ENCODE data around the gene NOP53. TPM values are rescaled to one million over a fixed set of nuclear protein-coding genes. Genes with fewer than 3 reads are reported as not detected.

Gene NOP53
- total RNA-seq, 2 experiments from 2014 or later, result 212 to 296 TPM

GRCh38 chr19:47805313-47805712, 60.0 kb downstream of the NOP53 start:
- Histone ChIP-seq H3K9me2 (ENCODE audit: insufficient read depth, low read length) (no peaks in the 10 kb centered on the region), H3K4me3 (ENCODE audit: low read depth, low read length, poor library complexity, severe bottlenecking) (no peak overlapping the region), H3K79me2 (ENCODE audit: insufficient read depth, low read depth, low read length) (no peaks in the 10 kb centered on the region), H3K4me2 (ENCODE audit: low read length) (no peak overlapping the region), H2AFZ (ENCODE audit: low read length) (no peak overlapping the region), H3K36me3 (ENCODE audit: insufficient read depth, low read length) (no peaks in the 10 kb centered on the region), H3K9me3 (ENCODE audit: low read length) (no peaks in the 10 kb centered on the region), H4K20me1 (ENCODE audit: insufficient read depth, low read length) (no peaks in the 10 kb centered on the region), H3K4me1 (ENCODE audit: insufficient read depth, low read length, poor library complexity, severe bottlenecking) (no peaks in the 10 kb centered on the region), H3K27ac (ENCODE audit: low read depth, low read length, poor library complexity, severe bottlenecking) (no peak overlapping the region)
- CTCF ChIA-PET (ENCODE audit: unreplicated experiment), result no interaction called here
- no peak for TF ChIP-seq EZH2phosphoT487 (IDR thresholded peaks at IDR 0.05; ENCODE audit: borderline replicate concordance, low read depth, low read length)
- TF ChIP-seq CTCF (conservative IDR thresholded peaks at IDR 0.05; ENCODE audit: low read length), result no peak
- no TSS peak for BruUV-seq (replicated peaks)
- POLR2A ChIA-PET, result no interaction called here
- intact Hi-C loops (cut with micrococcal nuclease; ENCODE audit: unreplicated experiment), result no loop called here
- DNase-seq (ENCODE audit: low spot score), result no peak

GRCh38 chr19:47806435-47806834, 61.1 kb downstream of the NOP53 start:
- no peaks in the 10 kb centered on the region for H3K79me2 ChIP-seq (ENCODE audit: insufficient read depth, low read depth, low read length)
- ChIA-PET CTCF (ENCODE audit: unreplicated experiment) (no interaction called here), POLR2A (no interaction called here)
- DNase-seq (ENCODE audit: low spot score), result no peak
- no peaks in the 10 kb centered on the region for H4K20me1 ChIP-seq (ENCODE audit: insufficient read depth, low read length)
- no peaks in the 10 kb centered on the region for H3K9me3 ChIP-seq (ENCODE audit: low read length)
- no peak overlapping the region for H2AFZ ChIP-seq (ENCODE audit: low read length)
- intact Hi-C loops (cut with micrococcal nuclease; ENCODE audit: unreplicated experiment), result no loop called here
- no peaks in the 10 kb centered on the region for H3K9me2 ChIP-seq (ENCODE audit: insufficient read depth, low read length)
- no peaks in the 10 kb centered on the region for H3K4me1 ChIP-seq (ENCODE audit: insufficient read depth, low read length, poor library complexity, severe bottlenecking)
- TF ChIP-seq EZH2phosphoT487 (IDR thresholded peaks at IDR 0.05; ENCODE audit: borderline replicate concordance, low read depth, low read length), result no peak
- no peak for TF ChIP-seq CTCF (conservative IDR thresholded peaks at IDR 0.05; ENCODE audit: low read length)
- no TSS peak for BruUV-seq (replicated peaks)
- H3K4me3 ChIP-seq (ENCODE audit: low read depth, low read length, poor library complexity, severe bottlenecking), result no peak overlapping the region
- no peak overlapping the region for H3K4me2 ChIP-seq (ENCODE audit: low read length)
- no peaks in the 10 kb centered on the region for H3K36me3 ChIP-seq (ENCODE audit: insufficient read depth, low read length)
- H3K27ac ChIP-seq (ENCODE audit: low read depth, low read length, poor library complexity, severe bottlenecking), result no peak overlapping the region

Small RNAs within 50 kb of the gene (small RNA-seq; reads per million reads assigned to genes)
- gene AC008745.1, result not detected
- gene SNORD23, result not detected

Other genes with a start within 250 kb of the NOP53 start
- gene NAPA, start 230.5 kb upstream of the NOP53 start, total RNA-seq (2014; rRNA removed; shearing (Covaris generic)), result 54.7 and 71.4 TPM in 2 replicates
- gene NAPA, start 230.5 kb upstream of the NOP53 start, total RNA-seq (2022), result 56.5 and 63.1 TPM in 2 replicates
- not detected in 2 replicates for gene ZNF541, start 172.4 kb upstream of the NOP53 start, total RNA-seq (2014; rRNA removed; shearing (Covaris generic))
- not detected in 2 replicates for gene ZNF541, start 172.4 kb upstream of the NOP53 start, total RNA-seq (2022)
- gene BICRA, start 136.4 kb upstream of the NOP53 start, total RNA-seq (2014; rRNA removed; shearing (Covaris generic)), result 2.1 and 4.4 TPM in 2 replicates
- gene BICRA, start 136.4 kb upstream of the NOP53 start, total RNA-seq (2022), result 16.0 and 16.5 TPM in 2 replicates
- gene EHD2, start 32.1 kb upstream of the NOP53 start, total RNA-seq (2014; rRNA removed; shearing (Covaris generic)), result not detected in 2 replicates
- gene EHD2, start 32.1 kb upstream of the NOP53 start, total RNA-seq (2022), result not detected in 2 replicates
- gene SELENOW, start 33.2 kb downstream of the NOP53 start, total RNA-seq (2014; rRNA removed; shearing (Covaris generic)), result 83.1 and 95.5 TPM in 2 replicates
- 29.9 and 31.2 TPM in 2 replicates for gene SELENOW, start 33.2 kb downstream of the NOP53 start, total RNA-seq (2022)
- gene TPRX1, start 59.0 kb downstream of the NOP53 start, total RNA-seq (2014; rRNA removed; shearing (Covaris generic)), result not detected in 2 replicates
- not detected in 2 replicates for gene TPRX1, start 59.0 kb downstream of the NOP53 start, total RNA-seq (2022)
- not detected in 2 replicates for gene CRX, start 76.4 kb downstream of the NOP53 start, total RNA-seq (2014; rRNA removed; shearing (Covaris generic))
- gene CRX, start 76.4 kb downstream of the NOP53 start, total RNA-seq (2022), result 0.11 TPM in 1 of 2 replicates, not detected in the other
- gene TPRX2, start 113.7 kb downstream of the NOP53 start, total RNA-seq (2014; rRNA removed; shearing (Covaris generic)), result not detected in 2 replicates
- not detected in 2 replicates for gene TPRX2, start 113.7 kb downstream of the NOP53 start, total RNA-seq (2022)
- not detected in 2 replicates for gene SULT2A1, start 140.8 kb downstream of the NOP53 start, total RNA-seq (2014; rRNA removed; shearing (Covaris generic))
- gene SULT2A1, start 140.8 kb downstream of the NOP53 start, total RNA-seq (2022), result not detected in 2 replicates
- gene BSPH1, start 246.6 kb downstream of the NOP53 start, total RNA-seq (2014; rRNA removed; shearing (Covaris generic)), result not detected in 2 replicates
- gene BSPH1, start 246.6 kb downstream of the NOP53 start, total RNA-seq (2022), result not detected in 2 replicates
- not detected in 2 replicates for gene ELSPBP1, start 249.1 kb downstream of the NOP53 start, total RNA-seq (2014; rRNA removed; shearing (Covaris generic))
- not detected in 2 replicates for gene ELSPBP1, start 249.1 kb downstream of the NOP53 start, total RNA-seq (2022)

All from OCI-LY7 (cell line).